Brain microvascular endothelial cell (primary cell): Measurements from ENCODE around the gene ADGRV1.

Experiments used
- DNase-seq: peaks from one replicate; pipeline ENCODE4 v3.0.0-alpha.2; 2020
- H3K27ac ChIP-seq: fragments of 250-450 bp; sonication (Bioruptor Pico); 2 replicates; pipeline ENCODE4 v1.5.1; 2020; ENCODE audit warnings: mild to moderate bottlenecking, moderate library complexity
- H3K27me3 ChIP-seq: fragments of 250-450 bp; sonication (Bioruptor Pico); replicated peaks from 2 replicates; pipeline ENCODE4 v1.5.1; 2020; ENCODE audit warnings: mild to moderate bottlenecking
- H3K36me3 ChIP-seq: fragments of 250-450 bp; sonication (Bioruptor Pico); replicated peaks from 2 replicates; pipeline ENCODE4 v1.5.1; 2020; ENCODE audit warnings: mild to moderate bottlenecking
- H3K4me3 ChIP-seq: 2 replicates; pipeline ENCODE4 v1.5.1; 2011; ENCODE audit warnings: low read depth, mild to moderate bottlenecking, control low read depth, low read length, moderate library complexity
- in situ Hi-C: cut with HindIII; loops from 2 replicates; pipeline ENCODE4 v1.10.0; 2017; ENCODE audit warnings: low sequenced_read_pairs, low pct_ligation_motif_present
- TF ChIP-seq, protein P1 (sequence below): IDR thresholded peaks from 2 replicates; pipeline ENCODE4 v1.5.1; 2011; ENCODE audit warnings: low read depth, mild to moderate bottlenecking, moderate library complexity, low read length, control low read depth, inconsistent platforms; ENCODE audit errors: missing control alignments

The ADGRV1 gene

DNA sequence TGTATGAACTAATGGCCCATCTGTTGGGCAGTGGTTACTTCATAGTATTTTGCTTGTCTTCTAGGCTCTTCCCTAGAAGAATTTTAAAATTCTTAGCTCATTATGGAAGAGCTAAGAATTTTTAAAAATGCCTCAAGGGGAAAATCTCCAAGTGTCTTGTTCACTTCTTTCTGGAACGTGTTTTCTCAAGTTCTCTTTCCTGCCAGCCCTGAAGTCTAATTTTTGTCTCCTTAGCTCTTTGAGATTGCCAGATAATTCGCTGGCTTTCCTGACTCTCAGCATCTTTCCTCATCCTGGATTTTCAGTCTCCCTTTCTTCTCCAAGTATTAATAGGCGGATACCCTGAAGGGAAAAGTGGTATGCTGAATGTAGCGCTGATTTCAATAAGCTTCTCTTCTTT, 429.1 kb downstream of the ADGRV1 start:
- no peak overlapping the region for H3K4me3 ChIP-seq
- no peaks in the 10 kb centered on the region for H3K27me3 ChIP-seq
- TF ChIP-seq, protein P1, sequence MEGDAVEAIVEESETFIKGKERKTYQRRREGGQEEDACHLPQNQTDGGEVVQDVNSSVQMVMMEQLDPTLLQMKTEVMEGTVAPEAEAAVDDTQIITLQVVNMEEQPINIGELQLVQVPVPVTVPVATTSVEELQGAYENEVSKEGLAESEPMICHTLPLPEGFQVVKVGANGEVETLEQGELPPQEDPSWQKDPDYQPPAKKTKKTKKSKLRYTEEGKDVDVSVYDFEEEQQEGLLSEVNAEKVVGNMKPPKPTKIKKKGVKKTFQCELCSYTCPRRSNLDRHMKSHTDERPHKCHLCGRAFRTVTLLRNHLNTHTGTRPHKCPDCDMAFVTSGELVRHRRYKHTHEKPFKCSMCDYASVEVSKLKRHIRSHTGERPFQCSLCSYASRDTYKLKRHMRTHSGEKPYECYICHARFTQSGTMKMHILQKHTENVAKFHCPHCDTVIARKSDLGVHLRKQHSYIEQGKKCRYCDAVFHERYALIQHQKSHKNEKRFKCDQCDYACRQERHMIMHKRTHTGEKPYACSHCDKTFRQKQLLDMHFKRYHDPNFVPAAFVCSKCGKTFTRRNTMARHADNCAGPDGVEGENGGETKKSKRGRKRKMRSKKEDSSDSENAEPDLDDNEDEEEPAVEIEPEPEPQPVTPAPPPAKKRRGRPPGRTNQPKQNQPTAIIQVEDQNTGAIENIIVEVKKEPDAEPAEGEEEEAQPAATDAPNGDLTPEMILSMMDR = no peak
- no peak for DNase-seq
- H3K27ac ChIP-seq = no peak overlapping the region
- no peaks in the 10 kb centered on the region for H3K36me3 ChIP-seq
- in situ Hi-C loops = no loop called here

DNA sequence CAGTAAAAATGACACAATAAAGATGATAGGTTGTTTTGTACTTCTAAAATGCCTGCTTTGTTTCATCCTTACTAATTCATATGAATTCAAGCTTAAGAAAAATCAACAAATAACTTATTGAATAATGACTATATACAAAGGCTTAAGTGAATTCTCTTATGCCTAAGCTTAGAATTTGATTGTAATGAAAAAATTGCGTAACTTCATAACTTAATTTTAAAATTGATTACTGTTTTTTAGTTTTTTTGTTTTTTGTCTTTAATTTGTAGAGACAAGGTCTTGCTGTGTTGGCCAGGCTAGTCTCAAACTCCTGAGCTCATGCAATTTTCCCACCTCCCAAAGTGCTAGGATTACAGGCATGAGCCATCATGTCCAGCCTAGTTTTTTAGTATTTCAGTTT, 432.6 kb downstream of the ADGRV1 start:
- no peak overlapping the region for H3K27ac ChIP-seq
- no peak overlapping the region for H3K4me3 ChIP-seq
- TF ChIP-seq, protein P1 = no peak
- in situ Hi-C loops = no loop called here
- DNase-seq = no peak
- H3K27me3 ChIP-seq = no peaks in the 10 kb centered on the region
- no peaks in the 10 kb centered on the region for H3K36me3 ChIP-seq

DNA sequence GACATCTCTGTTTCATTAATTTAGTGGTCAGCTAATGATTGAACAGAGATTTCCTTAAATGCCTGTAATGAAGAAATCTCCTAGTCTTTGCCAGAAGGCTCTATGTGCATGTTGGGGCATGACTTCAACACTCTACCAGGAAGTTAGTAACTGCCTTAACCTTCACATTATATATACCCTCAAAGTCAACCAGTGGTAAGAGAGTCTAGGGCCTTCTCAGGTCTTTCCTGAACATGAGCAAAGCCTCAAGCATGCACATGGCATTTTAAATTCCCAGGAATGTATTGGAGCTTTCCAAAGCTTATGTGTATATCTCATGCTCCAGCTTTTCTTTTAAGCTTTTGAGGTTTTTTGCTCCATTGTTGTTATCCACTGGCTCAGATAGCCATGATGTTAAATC, 436.2 kb downstream of the ADGRV1 start:
- Histone ChIP-seq H3K36me3 (no peaks in the 10 kb centered on the region), H3K4me3 (no peak overlapping the region), H3K27ac (no peak overlapping the region), H3K27me3 (no peaks in the 10 kb centered on the region)
- no peak for DNase-seq
- in situ Hi-C loops = no loop called here
- TF ChIP-seq, protein P1 = no peak

DNA sequence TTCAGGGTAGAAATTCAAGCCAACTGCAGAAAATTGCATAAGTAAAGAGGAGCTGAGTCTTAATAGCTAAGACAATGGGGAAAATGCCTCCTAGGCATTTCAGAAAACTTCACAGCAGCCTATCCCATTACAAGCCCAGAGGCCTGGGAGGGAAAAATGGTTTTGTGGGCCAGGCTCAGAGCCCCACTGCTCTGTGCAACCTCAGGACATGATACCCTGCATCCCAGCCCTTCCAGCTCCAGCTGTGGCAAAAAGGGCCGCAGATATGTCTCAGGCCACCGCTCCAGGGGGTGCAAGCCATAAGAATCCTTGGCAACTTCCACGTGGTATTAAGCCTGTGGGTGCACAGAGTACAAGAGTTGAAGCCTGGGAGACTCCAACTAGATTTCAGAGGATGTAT, 437.5 kb downstream of the ADGRV1 start:
- in situ Hi-C loops = no loop called here
- TF ChIP-seq, protein P1 = no peak
- no peak overlapping the region for H3K4me3 ChIP-seq

DNA sequence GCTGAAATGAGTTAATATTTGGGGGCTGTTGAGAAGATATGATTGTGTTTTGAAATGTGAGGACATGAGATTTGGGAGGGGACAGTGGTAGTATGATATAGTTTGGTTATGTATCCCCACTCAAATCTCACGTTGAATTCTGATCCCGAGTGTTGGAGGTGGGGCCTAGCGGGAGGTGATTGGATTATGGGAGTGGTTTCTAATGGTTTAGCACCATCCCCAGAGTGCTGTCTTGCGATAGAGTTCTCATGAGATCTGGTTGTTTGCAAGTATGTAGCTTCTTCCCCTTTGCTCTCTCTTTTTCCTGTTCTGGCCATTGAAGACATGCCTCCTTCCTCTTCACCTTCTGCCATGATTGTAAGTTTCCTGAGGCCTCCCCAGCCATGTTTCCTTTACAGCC, 438.5 kb downstream of the ADGRV1 start:
- Histone ChIP-seq H3K27me3 (no peaks in the 10 kb centered on the region), H3K4me3 (no peak overlapping the region), H3K27ac (no peak overlapping the region), H3K36me3 (no peaks in the 10 kb centered on the region)
- DNase-seq = no peak
- TF ChIP-seq, protein P1 = no peak
- in situ Hi-C loops = no loop called here

More for the DNA sequence above, 437.5 kb downstream of the ADGRV1 start:
- no peaks in the 10 kb centered on the region for H3K36me3 ChIP-seq
- no peaks in the 10 kb centered on the region for H3K27me3 ChIP-seq
- no peak for DNase-seq
- no peak overlapping the region for H3K27ac ChIP-seq

DNA sequence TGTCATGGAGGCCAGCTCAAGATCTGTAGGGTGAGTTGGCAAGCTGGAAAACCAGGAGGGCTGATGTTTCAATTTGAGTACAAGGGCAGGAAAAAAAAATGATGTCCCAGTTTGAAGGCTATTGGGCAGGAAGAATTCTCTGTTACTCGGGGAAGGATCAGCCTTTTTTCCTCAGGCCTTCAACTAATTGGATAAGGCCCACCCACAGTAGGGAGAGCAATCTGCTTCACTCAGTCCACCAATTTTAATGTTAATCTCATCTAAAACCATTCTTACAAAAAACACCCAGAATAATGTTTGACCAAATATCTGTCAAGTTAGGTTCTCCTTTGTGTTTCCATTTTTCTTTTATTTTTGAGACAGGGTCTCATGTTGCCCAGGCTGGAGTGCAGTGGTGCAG, 442.1 kb downstream of the ADGRV1 start:
- TF ChIP-seq, protein P1 = no peak
- DNase-seq = no peak
- in situ Hi-C loops = no loop called here

More for the DNA sequence above, 442.1 kb downstream of the ADGRV1 start:
- no peak overlapping the region for H3K4me3 ChIP-seq
- no peaks in the 10 kb centered on the region for H3K36me3 ChIP-seq
- no peak overlapping the region for H3K27ac ChIP-seq
- H3K27me3 ChIP-seq = no peaks in the 10 kb centered on the region
